NCI-H128 (cell line): ENCODE results near the gene IMP4.
A peak's percentile ranks its signal among the peaks of the same experiment; 100 is the strongest.
"Not testable (repeated sequence)": the region's sequence is repeated elsewhere in the genome, so short reads cannot be mapped to it uniquely, and the experiment has no call there.

Source experiments
- DNase-seq: peaks from one replicate; lab custom pipeline; 2025; ENCODE audit not compliant: unreplicated experiment; lab: John Stamatoyannopoulos, UW

IMP4 gene

GRCh38 chr2:130342533-130343275 is at the start of gene IMP4:
Gene IMP4 (plus strand): TSS chr2:130342897. CDS start chr2:130342933, 36 bp downstream.
- DNase-seq = peak; percentile 89

DNA sequence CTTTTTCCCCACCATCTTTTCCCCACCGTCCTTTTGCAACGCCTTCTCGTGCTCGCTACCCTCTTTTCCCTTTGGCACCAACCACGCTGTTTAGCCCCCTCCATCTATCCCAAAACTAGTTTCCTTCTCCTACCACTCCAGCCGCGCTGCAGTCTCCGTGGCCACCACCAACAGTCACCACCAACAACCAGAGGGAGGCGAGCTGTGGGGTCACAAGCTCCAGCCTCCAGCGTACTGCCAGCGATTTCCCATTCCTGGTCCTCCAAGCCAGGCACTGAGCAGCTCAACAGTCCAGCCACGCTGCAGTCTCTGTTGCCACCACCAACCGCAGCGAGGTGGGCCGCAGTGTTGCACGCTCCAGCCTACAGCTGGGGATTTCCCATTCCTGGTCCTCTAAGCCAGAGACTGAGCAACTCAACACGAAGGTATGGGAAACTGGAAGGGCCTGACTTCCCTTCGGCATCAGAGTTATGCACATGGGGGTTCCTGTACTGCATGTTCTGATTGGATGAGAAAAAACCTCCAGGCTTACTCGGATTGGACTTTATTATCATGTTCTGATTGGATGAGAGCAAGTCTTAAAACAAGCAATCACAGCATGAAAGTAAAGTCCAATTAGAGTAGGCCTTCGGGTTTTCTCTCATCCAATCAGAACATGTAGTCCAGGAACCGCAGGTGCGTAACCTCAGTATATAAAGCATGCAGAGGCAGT is 42.3 kb upstream of the IMP4 start:
- DNase-seq = no peak

DNA sequence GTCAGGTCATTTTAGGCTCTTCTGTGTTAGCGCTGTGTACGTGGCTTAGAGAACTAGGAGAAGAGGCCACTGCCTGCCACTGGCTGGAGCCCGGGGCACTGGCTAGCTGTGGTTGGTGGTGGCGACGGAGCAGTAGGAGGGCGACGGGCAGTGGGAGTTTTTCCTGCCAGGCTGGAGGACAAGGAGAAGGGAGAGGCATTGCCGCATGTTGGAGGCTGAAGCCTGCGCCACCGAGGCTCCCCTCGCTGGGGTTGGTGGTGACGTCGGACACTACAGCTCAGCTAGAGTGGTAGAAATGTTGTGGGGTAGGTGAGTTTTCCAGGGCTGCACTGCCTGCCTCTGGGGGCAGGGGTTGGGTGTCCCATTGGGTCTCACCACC is 41.7 kb upstream of the IMP4 start:
- no peak for DNase-seq

GRCh38 chr2:130302164-130302886 is 40.4 kb upstream of the IMP4 start:
- DNase-seq = no peak

GRCh38 chr2:130303169-130303568 is 39.5 kb upstream of the IMP4 start:
- no peak for DNase-seq

DNA sequence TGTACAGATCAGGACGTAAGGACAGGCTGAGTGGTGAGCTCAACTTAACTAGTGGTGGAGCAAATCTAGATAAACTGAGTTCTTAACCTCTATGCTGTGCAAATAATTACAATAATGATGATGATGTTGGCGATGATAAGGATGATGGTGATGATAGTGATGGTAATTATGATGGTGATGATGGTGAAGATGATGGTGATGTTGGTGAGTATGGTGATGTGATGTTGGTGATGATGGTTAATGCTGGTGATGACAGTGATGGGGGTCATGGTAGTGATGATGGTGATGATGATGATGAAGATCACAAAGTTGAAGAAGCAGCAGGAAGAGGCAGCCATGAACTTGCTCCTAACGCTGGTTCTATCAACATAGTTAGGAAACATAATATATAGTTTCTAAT is 38.0 kb upstream of the IMP4 start:
- DNase-seq = no peak

DNA sequence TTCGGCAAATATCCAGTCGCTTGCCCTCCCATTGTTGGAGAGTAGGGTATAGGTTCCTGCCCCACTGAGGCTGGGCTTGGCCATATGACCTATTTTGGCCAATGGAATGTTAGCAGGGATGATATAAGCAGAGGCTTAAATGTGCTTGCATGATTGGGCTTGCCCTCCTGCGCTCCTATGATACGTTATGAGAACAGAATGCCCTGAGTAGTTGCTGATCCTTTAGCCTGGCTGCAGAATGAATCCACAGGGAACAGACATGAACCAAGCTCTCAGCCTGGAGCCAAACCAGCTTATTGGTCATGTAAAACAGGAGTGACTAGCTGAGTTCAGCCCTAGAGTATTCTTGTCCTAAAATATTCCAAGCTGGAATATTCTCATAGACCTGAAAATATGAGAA is 34.8 kb upstream of the IMP4 start:
- DNase-seq = no peak

GRCh38 chr2:130310881-130311280 is 31.8 kb upstream of the IMP4 start:
- no peak for DNase-seq

DNA sequence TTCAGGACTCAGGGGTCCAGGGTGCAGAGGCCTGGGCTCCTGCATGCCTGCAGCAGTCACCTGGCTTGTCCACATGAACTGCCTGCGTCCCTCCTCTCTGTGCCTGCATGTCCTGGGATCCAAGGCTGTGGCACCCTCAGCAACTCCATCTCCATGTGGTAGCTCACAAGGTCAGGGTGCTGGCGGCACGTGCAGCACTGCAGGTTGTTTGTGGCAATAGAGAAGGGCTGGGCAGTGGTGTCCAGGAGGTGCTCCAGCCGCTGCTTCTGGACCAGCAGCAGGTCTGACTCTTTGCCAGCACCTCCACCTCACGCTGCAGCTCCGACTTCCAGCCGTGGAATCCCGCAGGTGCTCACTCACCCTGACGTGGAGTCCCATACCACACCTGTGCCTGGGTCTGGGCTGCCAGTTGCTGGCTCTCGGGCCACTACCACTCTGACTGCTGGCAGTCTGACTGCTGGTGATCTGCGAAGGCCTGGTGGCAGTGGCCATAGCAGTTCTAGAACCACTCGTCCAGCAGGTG is 28.8 kb upstream of the IMP4 start:
- DNase-seq = no peak

- DNase-seq = no peak
These were observed 28.3 kb upstream of the IMP4 start for GRCh38 chr2:130314377-130314776.

DNA sequence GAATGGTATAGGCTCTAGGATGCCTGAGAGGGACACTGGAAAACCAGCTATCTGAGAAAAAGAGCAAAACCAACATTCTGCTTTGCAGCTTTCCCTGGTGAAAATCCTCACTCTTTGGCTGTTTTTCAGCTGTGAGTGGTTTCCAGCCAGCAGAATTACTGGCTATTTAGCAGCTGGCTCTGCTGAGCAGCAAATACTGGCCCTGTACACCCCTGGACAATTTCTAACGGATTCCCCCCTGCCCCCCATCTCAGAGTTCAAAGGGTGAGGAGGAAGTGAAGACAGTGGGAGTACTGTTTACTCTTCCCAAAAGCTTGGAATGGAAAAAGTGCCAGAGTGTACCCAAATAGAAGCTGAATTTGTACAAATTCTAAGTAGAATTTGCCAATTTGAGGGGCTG is 26.1 kb upstream of the IMP4 start:
- DNase-seq = no peak

DNA sequence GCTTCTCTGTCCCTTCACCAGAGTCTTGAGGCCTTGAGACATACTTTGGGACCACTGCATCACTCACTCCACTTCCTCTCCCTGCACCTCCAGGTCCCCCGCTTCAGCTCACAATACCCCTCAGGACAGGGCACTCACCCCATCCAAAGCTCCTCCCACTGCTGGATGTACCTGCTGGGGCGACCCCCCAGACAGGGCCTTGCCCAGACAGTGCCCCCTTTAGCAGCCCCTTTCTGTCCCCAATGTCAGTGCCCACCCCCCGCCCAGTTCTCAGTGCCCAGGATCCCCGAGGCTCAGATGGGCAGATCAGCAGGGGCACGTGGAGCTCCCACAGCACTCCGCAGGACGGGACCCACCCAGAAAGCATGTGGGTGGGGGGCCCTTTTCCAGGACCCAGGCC is 23.8 kb upstream of the IMP4 start:
- no peak for DNase-seq

- no peak for DNase-seq
These were observed 23.2 kb upstream of the IMP4 start for GRCh38 chr2:130319536-130319935.

GRCh38 chr2:130327703-130328527 is 14.8 kb upstream of the IMP4 start:
- no peak for DNase-seq

DNA sequence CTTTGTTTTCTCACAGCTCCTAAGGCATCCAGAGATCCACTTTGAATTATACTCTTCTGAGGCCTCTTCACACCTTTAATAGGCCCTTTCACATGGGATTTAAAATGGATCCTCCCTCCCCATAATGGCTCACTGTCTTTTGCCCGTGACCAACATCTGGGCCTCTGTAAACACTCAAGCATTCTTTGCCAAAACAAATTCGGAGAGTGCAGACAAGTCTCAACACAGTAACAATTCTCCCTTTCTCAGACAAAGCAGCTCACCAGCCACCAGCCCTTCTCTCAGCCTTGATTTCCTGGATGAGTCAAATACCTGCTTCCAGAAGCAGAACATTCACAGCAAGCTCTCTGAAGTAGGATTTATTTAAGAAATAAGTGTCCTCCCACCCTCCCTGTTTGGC is 14.0 kb upstream of the IMP4 start:
- no peak for DNase-seq

GRCh38 chr2:130332271-130333073 is 10.2 kb upstream of the IMP4 start:
- DNase-seq = no peak

- not testable (repeated sequence) for DNase-seq
These were observed 9.4 kb upstream of the IMP4 start for GRCh38 chr2:130333253-130333652.

GRCh38 chr2:130334026-130334425 is 8.7 kb upstream of the IMP4 start:
- DNase-seq = no peak

DNA sequence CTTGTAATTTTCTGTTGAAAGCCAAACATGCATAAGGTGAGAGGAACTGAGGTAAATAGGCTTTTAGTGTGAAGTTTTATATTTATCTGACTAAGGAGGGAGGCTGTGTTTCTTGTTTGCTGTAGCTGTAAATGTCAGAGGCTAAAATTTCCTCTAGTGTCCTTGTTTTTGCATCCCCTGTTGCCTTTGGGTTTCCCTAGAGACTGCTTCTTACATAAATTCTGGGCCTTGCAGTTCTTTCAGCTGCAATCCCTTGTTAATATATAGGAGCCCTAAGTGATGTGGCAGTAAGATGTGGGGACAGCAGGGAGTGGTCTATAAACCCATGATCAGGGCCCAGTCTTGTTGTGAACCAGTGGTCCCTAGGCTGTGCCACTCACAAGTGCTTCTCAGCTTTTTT is 7.5 kb upstream of the IMP4 start:
- no peak for DNase-seq
